WTC11 (cell line): Measurements from ENCODE around the gene DCHS2.

Experiments used
- MAX ChIP-seq: sonication (generic); formaldehyde crosslinking; IDR thresholded peaks from 2 replicates; pipeline ENCODE4 v1.8.0; 2022; ENCODE audit warnings: mild to moderate bottlenecking, missing genetic modification reagents
- TCF7 ChIP-seq: sonication (generic); formaldehyde crosslinking; IDR thresholded peaks from 2 replicates; pipeline ENCODE4 v1.8.0; 2022; ENCODE audit warnings: mild to moderate bottlenecking, low read depth, missing genetic modification reagents, moderate library complexity
- USF2 ChIP-seq: sonication (generic); formaldehyde crosslinking; IDR thresholded peaks from 2 replicates; pipeline ENCODE4 v1.8.1; 2023; ENCODE audit warnings: mild to moderate bottlenecking, missing genetic modification reagents, moderate library complexity
- ZNF416 ChIP-seq: fragments of 250-450 bp; sonication (Bioruptor Pico); IDR thresholded peaks from 2 replicates; pipeline ENCODE4 v1.9.0; 2021; ENCODE audit warnings: mild to moderate bottlenecking, inconsistent platforms
- TF ChIP-seq, protein P1 (sequence below): fragments of 200-600 bp; IDR thresholded peaks from 2 replicates; pipeline ENCODE4 v1.8.0; 2022; ENCODE audit warnings: antibody characterized with exemption
- TF ChIP-seq, protein P2 (sequence below): sonication (generic); formaldehyde crosslinking; IDR thresholded peaks from 2 replicates; pipeline ENCODE4 v1.8.1; 2023; ENCODE audit warnings: mild to moderate bottlenecking, missing genetic modification reagents, moderate library complexity

- TF ChIP-seq MAX (CRISPR knock-in tag), result no peak
- TF ChIP-seq, protein P1, sequence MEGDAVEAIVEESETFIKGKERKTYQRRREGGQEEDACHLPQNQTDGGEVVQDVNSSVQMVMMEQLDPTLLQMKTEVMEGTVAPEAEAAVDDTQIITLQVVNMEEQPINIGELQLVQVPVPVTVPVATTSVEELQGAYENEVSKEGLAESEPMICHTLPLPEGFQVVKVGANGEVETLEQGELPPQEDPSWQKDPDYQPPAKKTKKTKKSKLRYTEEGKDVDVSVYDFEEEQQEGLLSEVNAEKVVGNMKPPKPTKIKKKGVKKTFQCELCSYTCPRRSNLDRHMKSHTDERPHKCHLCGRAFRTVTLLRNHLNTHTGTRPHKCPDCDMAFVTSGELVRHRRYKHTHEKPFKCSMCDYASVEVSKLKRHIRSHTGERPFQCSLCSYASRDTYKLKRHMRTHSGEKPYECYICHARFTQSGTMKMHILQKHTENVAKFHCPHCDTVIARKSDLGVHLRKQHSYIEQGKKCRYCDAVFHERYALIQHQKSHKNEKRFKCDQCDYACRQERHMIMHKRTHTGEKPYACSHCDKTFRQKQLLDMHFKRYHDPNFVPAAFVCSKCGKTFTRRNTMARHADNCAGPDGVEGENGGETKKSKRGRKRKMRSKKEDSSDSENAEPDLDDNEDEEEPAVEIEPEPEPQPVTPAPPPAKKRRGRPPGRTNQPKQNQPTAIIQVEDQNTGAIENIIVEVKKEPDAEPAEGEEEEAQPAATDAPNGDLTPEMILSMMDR, result no peak
- no peak for TF ChIP-seq TCF7 (CRISPR knock-in tag)
- TF ChIP-seq ZNF416, result no peak
- TF ChIP-seq USF2, result no peak
- TF ChIP-seq, protein P2, sequence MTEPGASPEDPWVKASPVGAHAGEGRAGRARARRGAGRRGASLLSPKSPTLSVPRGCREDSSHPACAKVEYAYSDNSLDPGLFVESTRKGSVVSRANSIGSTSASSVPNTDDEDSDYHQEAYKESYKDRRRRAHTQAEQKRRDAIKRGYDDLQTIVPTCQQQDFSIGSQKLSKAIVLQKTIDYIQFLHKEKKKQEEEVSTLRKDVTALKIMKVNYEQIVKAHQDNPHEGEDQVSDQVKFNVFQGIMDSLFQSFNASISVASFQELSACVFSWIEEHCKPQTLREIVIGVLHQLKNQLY (CRISPR knock-in tag), result no peak
Measured at GRCh38 chr4:154360491-154360890, 131.1 kb downstream of the DCHS2 start.
